GM12878 (cell line): ENCODE data around the gene DGKI. TPM values are rescaled to one million over a fixed set of nuclear protein-coding genes. Genes with fewer than 3 reads are reported as not detected.

Source experiments
- ATAC-seq: fragments of 200-7000 bp; cut with Tn5 transposase; 3 replicates; pipeline ENCODE4 v1.9.1; 2020; ENCODE audit warnings: mild to moderate bottlenecking, moderate library complexity
- BruUV-seq: library from RNA; stranded (reverse); fragments of 400-500 nt; replicated peaks from 2 replicates; lab custom pipeline; 2021; lab: Mats Ljungman, UMichigan
- CTCF ChIA-PET: fragments of 300-600 bp; sonication (Branson Sonifier 250); formaldehyde crosslinking; extraction: SDS; loops from one replicate; lab custom pipeline; 2021; ENCODE audit warnings: inconsistent platforms; lab: Yijun Ruan, JAX
- POLR2A ChIA-PET: fragments of 350-600 bp; formaldehyde crosslinking; extraction: SDS; loops from one replicate; lab custom pipeline; 2021; ENCODE audit warnings: inconsistent platforms; lab: Charles Lee
- RAD21 ChIA-PET: fragments of 300-600 bp; sonication (Branson Sonifier 250); formaldehyde crosslinking; loops from one replicate; lab custom pipeline; 2023; ENCODE audit warnings: antibody characterized with exemption; ENCODE audit not compliant: unreplicated experiment; lab: Charles Lee
- SMC1A ChIA-PET: fragments of 300-600 bp; sonication (Branson Sonifier 250); formaldehyde crosslinking; loops from one replicate; lab custom pipeline; 2023; ENCODE audit not compliant: unreplicated experiment, uncharacterized antibody; lab: Charles Lee
- DNase-seq: peaks from one replicate; pipeline ENCODE4 v3.0.0-alpha.2; 2011; ENCODE audit warnings: low read depth, low spot score
- FAIRE-seq: peaks from 3 replicates; lab custom pipeline; 2011; peaks lifted over from hg19 to GRCh38; lab: Jason Lieb, UNC
- H2AFZ ChIP-seq: 2 replicates; pipeline ENCODE4 v1.6.0; 2011; ENCODE audit warnings: low read depth, low read length, control low read depth; ENCODE audit not compliant: control insufficient read depth
- H3K27ac ChIP-seq: 2 replicates; pipeline ENCODE4 v1.5.1; 2011; ENCODE audit warnings: control low read depth; ENCODE audit not compliant: control insufficient read depth, insufficient read depth
- H3K27me3 ChIP-seq, 2 experiments: replicated peaks in 1 of 2; 2 replicates each; pipeline versions ENCODE4 v1.6.0 to v1.6.1; 2011; ENCODE audit warnings: low read length in 1 of 2; ENCODE audit not compliant: control insufficient read depth in 2 of 2, insufficient read depth in 2 of 2
- H3K36me3 ChIP-seq, 2 experiments: 2 replicates each; pipeline ENCODE4 v1.5.1; 2011; ENCODE audit warnings: low read length in 1 of 2; ENCODE audit not compliant: control insufficient read depth in 2 of 2, insufficient read depth in 2 of 2
- H3K4me1 ChIP-seq: 2 replicates; pipeline ENCODE4 v1.6.1; 2011; ENCODE audit warnings: mild to moderate bottlenecking, low read length, moderate library complexity, mixed read lengths; ENCODE audit not compliant: control insufficient read depth, insufficient read depth
- H3K4me2 ChIP-seq: 2 replicates; pipeline ENCODE4 v1.6.0; 2011; ENCODE audit warnings: control low read depth; ENCODE audit not compliant: control insufficient read depth, insufficient read depth
- H3K4me3 ChIP-seq: fragments of 200-600 bp; sonication (generic); 2 replicates; pipeline ENCODE4 v1.5.1; 2016
- H3K79me2 ChIP-seq: 2 replicates; pipeline ENCODE4 v1.6.0; 2011; ENCODE audit warnings: low read length; ENCODE audit not compliant: control insufficient read depth, insufficient read depth
- H3K9ac ChIP-seq: 2 replicates; pipeline ENCODE4 v1.8.0; 2011; ENCODE audit warnings: low read length, control low read depth, mixed read lengths; ENCODE audit not compliant: control insufficient read depth, insufficient read depth
- H3K9me3 ChIP-seq: replicated peaks from 3 replicates; pipeline ENCODE4 v1.5.1; 2011; ENCODE audit warnings: mild to moderate bottlenecking, low read length; ENCODE audit not compliant: control insufficient read depth, insufficient read depth
- H4K20me1 ChIP-seq: 2 replicates; pipeline ENCODE4 v1.6.0; 2011; ENCODE audit not compliant: control insufficient read depth, insufficient read depth
- CHD4 ChIP-seq: fragments of 200-600 bp; sonication (generic); IDR thresholded peaks from 2 replicates; pipeline ENCODE4 v1.6.1; 2016; ENCODE audit warnings: mild to moderate bottlenecking
- CREB1 ChIP-seq: IDR thresholded peaks from 2 replicates; pipeline ENCODE4 v1.6.1; 2012; ENCODE audit warnings: low read depth, mild to moderate bottlenecking, inconsistent platforms
- CUX1 ChIP-seq: IDR thresholded peaks from 2 replicates; pipeline ENCODE4 v1.6.1; 2012; ENCODE audit warnings: improper control_type of control experiment, low read depth, low read length; ENCODE audit not compliant: insufficient replicate concordance
- FOS ChIP-seq: IDR thresholded peaks from 3 replicates; pipeline ENCODE4 v1.6.1; 2011; ENCODE audit warnings: borderline replicate concordance; ENCODE audit not compliant: insufficient read length; ENCODE audit errors: extremely low read depth
- MTA2 ChIP-seq: fragments of 450-650 bp; IDR thresholded peaks from 2 replicates; pipeline ENCODE4 v1.6.1; 2016; ENCODE audit warnings: low read depth, mild to moderate bottlenecking, moderate library complexity
- NR2C1 ChIP-seq: fragments of 450-650 bp; IDR thresholded peaks from 2 replicates; pipeline ENCODE4 v1.6.1; 2017; ENCODE audit warnings: antibody characterized with exemption, mild to moderate bottlenecking, moderate library complexity
- RAD21 ChIP-seq: IDR thresholded peaks from 2 replicates; pipeline ENCODE4 v1.6.1; 2011; ENCODE audit warnings: mild to moderate bottlenecking, low read depth, low read length, moderate library complexity; ENCODE audit not compliant: insufficient read depth
- TARDBP ChIP-seq: IDR thresholded peaks from 2 replicates; pipeline ENCODE4 v1.6.1; 2016; ENCODE audit warnings: borderline replicate concordance
- WGBS: methylation state at CpG from one replicate; pipeline ENCODE4 v1.1.6; 2016; ENCODE audit warnings: low lambda C conversion rate; ENCODE audit not compliant: insufficient replicate concordance, insufficient coverage; ENCODE audit errors: missing lambda C conversion rate; 5-methylcytosine and 5-hydroxymethylcytosine counted together
- in situ Hi-C: fragments of 300-500 bp; cut with MboI; formaldehyde crosslinking; loops from 9 replicates; pipeline ENCODE4 v1.14.3; 2018; ENCODE audit warnings: mixed read lengths
- intact Hi-C: fragments of 100-400 bp; cut with micrococcal nuclease; formaldehyde crosslinking; loops from one replicate; pipeline ENCODE4 v1.14.2; 2022; ENCODE audit not compliant: unreplicated experiment
- polyA plus RNA-seq, 11 experiments: library from polyadenylated mRNA; depleted of rRNA in 4 of 11; unstranded in 6 of 11; stranded (reverse) in 5 of 11; fragments of >200 nt; fragmentation: Nextera tagmentation in 4 of 11; fragmentation: Illumina TruSeq in 1 of 11; extraction: Ambion mirVana in 4 of 11; extraction: Trizol in 1 of 11; gene quantifications; 1 replicate in 1 of 11; 2 replicates in 10 of 11; pipeline versions ENCODE4 v1.2.1 to v1.2.3, GENCODE V29; 2011 to 2016; ENCODE audit warnings: inconsistent platforms in 2 of 11, missing spikeins in 2 of 11, low read depth in 1 of 11
- total RNA-seq, 4 experiments: library from RNA; depleted of rRNA in 3 of 4; stranded (reverse); fragments of >200 nt in 3 of 4; fragmentation: Illumina TruSeq in 1 of 4; extraction: Trizol in 1 of 4; gene quantifications; 2 replicates each; pipeline versions ENCODE4 v1.2.1 to v1.2.3, GENCODE V29; 2013 to 2021

The DGKI gene
- total and polyA plus RNA-seq, 10 of the 15 experiments (the other 5 are each of a cell fraction or from before 2014, with no cell fraction given): 10.4 to 37.1 (median 22.1) TPM

GRCh38 chr7:137810248-137810647 lies 36.5 kb downstream of the DGKI start:
- Histone ChIP-seq H3K9ac (no peak overlapping the region), H3K79me2 (no peaks in the 10 kb centered on the region), H3K4me2 (no peak overlapping the region), H2AFZ (no peak overlapping the region), H4K20me1 (no peaks in the 10 kb centered on the region), H3K9me3 (no peaks in the 10 kb centered on the region; the same call in 2 of the 3 replicates), H3K4me3 (no peak overlapping the region), H3K36me3 (no peaks in the 10 kb centered on the region), H3K27ac (no peak overlapping the region), H3K27me3 (no peaks in the 10 kb centered on the region), H3K4me1 (peaks cover 3% of the 10 kb centered on the region; the same call in 1 of the 2 replicates)
- FAIRE-seq (no peak), ATAC-seq (peak; percentile 31), DNase-seq (no peak)
- WGBS: 0% methylated on average over 2 of the region's 2 CpGs
- POLR2A ChIA-PET: interaction anchor here (0.8 to 1.6 kb wide), 2 partner anchors 14 to 29 kb away, joined by 4 read pairs; no protein-coding TSS in a partner anchor
- in situ Hi-C loops (no loop called here), intact Hi-C loops (no loop called here)
- no TSS peak for BruUV-seq
- no peak for TF ChIP-seq RAD21
- TF ChIP-seq CREB1: no peak
- no peak for TF ChIP-seq TARDBP
- no peak for TF ChIP-seq FOS
- TF ChIP-seq CHD4: no peak
- TF ChIP-seq NR2C1: no peak
- no peak for TF ChIP-seq CUX1
- no peak for TF ChIP-seq MTA2
- SMC1A ChIA-PET: interaction anchor here (0.6 to 11.3 kb wide), 10 partner anchors 8 to 154 kb away, joined by 3 to 103 read pairs (median 14); no protein-coding TSS in a partner anchor
- CTCF ChIA-PET: interaction anchor here (1.0 to 9.2 kb wide), 6 partner anchors 8 to 155 kb away, joined by 3 to 64 read pairs (median 8); no protein-coding TSS in a partner anchor
- RAD21 ChIA-PET: interaction anchor here (1.0 to 2.8 kb wide), 4 partner anchors 11 to 154 kb away, joined by 5 to 30 read pairs (median 14); no protein-coding TSS in a partner anchor
